DMS153 (cell line): ENCODE data around the gene CHD6.

ENCODE experiments used
- DNase-seq: peaks from one replicate; lab custom pipeline; 2025; lab: John Stamatoyannopoulos, UW

CHD6 gene

GRCh38 chr20:41617902-41618806 is at the start of gene CHD6:
TSS of gene CHD6 (minus strand) at chr20:41618377. CDS start at chr20:41551337, 67,040 bp downstream.
- peak; percentile 99 for DNase-seq

GRCh38 chr20:41664584-41664983 is 46.4 kb upstream of the CHD6 start:
- no peak for DNase-seq

- no peak for DNase-seq
These were observed 39.5 kb upstream of the CHD6 start for GRCh38 chr20:41657655-41658054.

- peak; percentile 45 for DNase-seq
These were observed 37.9 kb upstream of the CHD6 start for GRCh38 chr20:41655962-41656618.

- no peak for DNase-seq
These were observed 36.7 kb upstream of the CHD6 start for GRCh38 chr20:41654884-41655283.

GRCh38 chr20:41654292-41654691 is 36.1 kb upstream of the CHD6 start:
- peak; percentile 95 for DNase-seq

GRCh38 chr20:41650231-41650948 is 32.2 kb upstream of the CHD6 start:
- DNase-seq: peak; percentile 99

- DNase-seq: peak; percentile 37
These were observed 31.3 kb upstream of the CHD6 start for GRCh38 chr20:41649489-41649888.

- no peak for DNase-seq
These were observed 27.2 kb upstream of the CHD6 start for GRCh38 chr20:41645372-41645771.

- DNase-seq: peak; percentile 89
These were observed 25.3 kb upstream of the CHD6 start for GRCh38 chr20:41643504-41643938.

GRCh38 chr20:41639630-41640029 is 21.5 kb upstream of the CHD6 start:
- DNase-seq: no peak

- no peak for DNase-seq
These were observed 20.3 kb upstream of the CHD6 start for GRCh38 chr20:41638456-41638855.

- DNase-seq: no peak
These were observed 17.0 kb upstream of the CHD6 start for GRCh38 chr20:41635158-41635557.

GRCh38 chr20:41632896-41633295 is 14.7 kb upstream of the CHD6 start:
- DNase-seq: no peak

- DNase-seq: no peak
These were observed 13.6 kb upstream of the CHD6 start for GRCh38 chr20:41631826-41632225.

- no peak for DNase-seq
These were observed 12.7 kb upstream of the CHD6 start for GRCh38 chr20:41630846-41631245.

- DNase-seq: no peak
These were observed 9.6 kb upstream of the CHD6 start for GRCh38 chr20:41627611-41628244.

- no peak for DNase-seq
These were observed 8.9 kb upstream of the CHD6 start for GRCh38 chr20:41627001-41627495.

GRCh38 chr20:41623625-41624375 is 5.6 kb upstream of the CHD6 start:
- no peak for DNase-seq

- DNase-seq: no peak
These were observed 4.4 kb upstream of the CHD6 start for GRCh38 chr20:41622584-41622983.

- no peak for DNase-seq
These were observed 3.8 kb upstream of the CHD6 start for GRCh38 chr20:41621971-41622370.
